Thyroid gland (tissue), 4 donors: Measurements from ENCODE around the gene TACR2.

ENCODE experiments used
- CTCF ChIP-seq, 6 experiments: fragments of 200-600 bp in 3 of 6; fragments of 450-650 bp in 3 of 6; sonication (generic) in 3 of 6; IDR thresholded peaks; one replicate each; pipeline ENCODE4 v1.5.1; 2016 to 2019; ENCODE audit warnings: antibody characterized with exemption in 6 of 6, mild to moderate bottlenecking in 2 of 6, inconsistent platforms in 1 of 6, moderate library complexity in 1 of 6
- POLR2A ChIP-seq, 2 donors: fragments of 450-650 bp; IDR thresholded peaks; one replicate each; pipeline ENCODE4 v1.6.1; 2017; ENCODE audit warnings: antibody characterized with exemption in 2 of 2, mild to moderate bottlenecking in 2 of 2, moderate library complexity in 1 of 2

GRCh38 chr10:69402386-69402785 lies 14.3 kb downstream of the TACR2 start:
- TF ChIP-seq CTCF (IDR thresholded peaks at IDR 0.05) (no peak), POLR2A (IDR thresholded peaks at IDR 0.05) (no peak)
